ENCODE data around the gene LEPR.
"Not testable (repeated sequence)": the region's sequence is repeated elsewhere in the genome, so short reads cannot be mapped to it uniquely, and the experiment has no call there.

Gene LEPR

GRCh38 chr1:65420590-65421350, at the start of gene LEPR, which contains the start of gene LEPROT:
TSS of gene LEPR (plus strand) at chr1:65420668. CDS start at chr1:65565566, 144,898 bp downstream.
TSS of gene LEPROT (plus strand) at chr1:65420668. CDS start at chr1:65420725, 57 bp downstream.
- peak; percentile 66 for DNase-seq (ENCODE audit: low spot score)

GRCh38 chr1:65371544-65371943, 48.9 kb upstream of the LEPR start:
- DNase-seq (ENCODE audit: low spot score) = no peak

GRCh38 chr1:65372557-65372956, 47.9 kb upstream of the LEPR start:
- DNase-seq (ENCODE audit: low spot score) = no peak

- no peak for DNase-seq (ENCODE audit: low spot score)
Measured at GRCh38 chr1:65377496-65378246, 42.8 kb upstream of the LEPR start.

GRCh38 chr1:65378247-65378946, 42.1 kb upstream of the LEPR start:
- no peak for DNase-seq (ENCODE audit: low spot score)

- not testable (repeated sequence) for DNase-seq (ENCODE audit: low spot score)
Measured at GRCh38 chr1:65384426-65384825, 36.0 kb upstream of the LEPR start.

GRCh38 chr1:65386439-65386838, 34.0 kb upstream of the LEPR start:
- no peak for DNase-seq (ENCODE audit: low spot score)

GRCh38 chr1:65387821-65388220, 32.6 kb upstream of the LEPR start:
- DNase-seq (ENCODE audit: low spot score) = no peak

GRCh38 chr1:65388908-65389695, 31.4 kb upstream of the LEPR start:
- no peak for DNase-seq (ENCODE audit: low spot score)

GRCh38 chr1:65392497-65392896, 28.0 kb upstream of the LEPR start:
- no peak for DNase-seq (ENCODE audit: low spot score)

GRCh38 chr1:65393347-65393746, 27.1 kb upstream of the LEPR start:
- no peak for DNase-seq (ENCODE audit: low spot score)

- DNase-seq (ENCODE audit: low spot score) = no peak
Measured at GRCh38 chr1:65393928-65394327, 26.5 kb upstream of the LEPR start.

GRCh38 chr1:65395887-65396612, 24.4 kb upstream of the LEPR start:
- DNase-seq (ENCODE audit: low spot score) = no peak

- no peak for DNase-seq (ENCODE audit: low spot score)
Measured at GRCh38 chr1:65398083-65398482, 22.4 kb upstream of the LEPR start.

GRCh38 chr1:65399003-65399402, 21.5 kb upstream of the LEPR start:
- DNase-seq (ENCODE audit: low spot score) = no peak

- DNase-seq (ENCODE audit: low spot score) = no peak
Measured at GRCh38 chr1:65401612-65402011, 18.9 kb upstream of the LEPR start.

- no peak for DNase-seq (ENCODE audit: low spot score)
Measured at GRCh38 chr1:65404941-65405340, 15.5 kb upstream of the LEPR start.

GRCh38 chr1:65407877-65408276, 12.6 kb upstream of the LEPR start:
- no peak for DNase-seq (ENCODE audit: low spot score)

GRCh38 chr1:65409314-65409713, 11.2 kb upstream of the LEPR start:
- DNase-seq (ENCODE audit: low spot score) = no peak

- no peak for DNase-seq (ENCODE audit: low spot score)
Measured at GRCh38 chr1:65409816-65410326, 10.6 kb upstream of the LEPR start.
